Stimulated activated CD8-positive, alpha-beta memory T cell treated with anti-CD3 and anti-CD28 coated beads, Interleukin-12 subunit alpha, Interleukin-12 subunit beta, amount 100 ng/mL, for 24 hours (primary cell): Measurements from ENCODE around the gene MAMDC2.

Source experiments
- DNase-seq: peaks from one replicate; pipeline ENCODE4 v3.0.0-alpha.2; 2020; ENCODE audit errors: extremely low read depth

Gene MAMDC2

GRCh38 chr9:70061776-70062175 is 18.1 kb downstream of the MAMDC2 start:
- DNase-seq, result no peak

- no peak for DNase-seq
These were observed 20.8 kb downstream of the MAMDC2 start for GRCh38 chr9:70064496-70064895.

- no peak for DNase-seq
These were observed 21.9 kb downstream of the MAMDC2 start for GRCh38 chr9:70065572-70065971.

GRCh38 chr9:70066418-70066817 is 22.8 kb downstream of the MAMDC2 start:
- DNase-seq, result no peak

- DNase-seq, result no peak
These were observed 23.2 kb downstream of the MAMDC2 start for GRCh38 chr9:70066874-70067273.

GRCh38 chr9:70069704-70070103 is 26.1 kb downstream of the MAMDC2 start:
- DNase-seq, result no peak

GRCh38 chr9:70073193-70073592 is 29.5 kb downstream of the MAMDC2 start:
- DNase-seq, result no peak

GRCh38 chr9:70073756-70074155 is 30.1 kb downstream of the MAMDC2 start:
- DNase-seq, result no peak

GRCh38 chr9:70076678-70077077 is 33.0 kb downstream of the MAMDC2 start:
- DNase-seq, result no peak

- no peak for DNase-seq
These were observed 35.9 kb downstream of the MAMDC2 start for GRCh38 chr9:70079417-70080037.

GRCh38 chr9:70080481-70081119 is 37.0 kb downstream of the MAMDC2 start:
- no peak for DNase-seq

GRCh38 chr9:70081120-70081495 is 37.5 kb downstream of the MAMDC2 start:
- DNase-seq, result no peak

GRCh38 chr9:70083429-70083828 is 39.8 kb downstream of the MAMDC2 start:
- DNase-seq, result no peak

GRCh38 chr9:70085241-70085640 is 41.6 kb downstream of the MAMDC2 start:
- DNase-seq, result no peak

- no peak for DNase-seq
These were observed 47.5 kb downstream of the MAMDC2 start for GRCh38 chr9:70091103-70091502.

GRCh38 chr9:70091572-70091971 is 47.9 kb downstream of the MAMDC2 start:
- DNase-seq, result no peak

GRCh38 chr9:70092190-70092589 is 48.5 kb downstream of the MAMDC2 start:
- DNase-seq, result no peak

- DNase-seq, result no peak
These were observed 49.4 kb downstream of the MAMDC2 start for GRCh38 chr9:70093095-70093494.

- no peak for DNase-seq
These were observed 50.3 kb downstream of the MAMDC2 start for GRCh38 chr9:70093944-70094343.

- DNase-seq, result no peak
These were observed 51.1 kb downstream of the MAMDC2 start for GRCh38 chr9:70094747-70095146.

GRCh38 chr9:70097187-70097586 is 53.5 kb downstream of the MAMDC2 start:
- no peak for DNase-seq

GRCh38 chr9:70100362-70100761 is 56.7 kb downstream of the MAMDC2 start:
- DNase-seq, result no peak

GRCh38 chr9:70101265-70101664 is 57.6 kb downstream of the MAMDC2 start:
- no peak for DNase-seq

- no peak for DNase-seq
These were observed 61.5 kb downstream of the MAMDC2 start for GRCh38 chr9:70105147-70105546.
